ENCODE results near the gene ANK2. TPM values are rescaled to one million over a fixed set of nuclear protein-coding genes. Genes with fewer than 3 reads are reported as not detected.

ANK2 gene
- total RNA-seq, 2 experiments from 2014 or later: 0.38 to 4.0 TPM

DNA sequence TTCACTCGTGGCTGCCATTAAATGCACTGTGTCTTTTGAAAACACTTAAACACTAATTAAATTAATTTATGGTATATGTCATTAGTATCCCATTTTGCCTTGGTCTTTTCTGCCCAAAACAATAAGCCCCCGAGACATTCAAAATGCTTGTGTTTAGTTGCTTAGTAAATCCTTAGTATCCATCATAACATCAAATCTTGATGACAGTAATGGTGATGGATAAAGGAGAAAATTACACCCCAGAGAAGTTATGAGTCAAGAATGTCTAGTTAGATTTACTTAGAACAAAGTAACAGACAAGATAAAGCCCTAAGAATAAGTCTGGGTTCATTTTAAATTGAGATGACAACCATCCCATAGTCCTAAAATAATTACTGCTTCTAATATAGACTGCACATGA is 21.3 kb downstream of the ANK2 start:
- Histone ChIP-seq H3K79me2 (ENCODE audit: insufficient read depth, low read depth, low read length) (no peaks in the 10 kb centered on the region), H3K4me3 (ENCODE audit: low read depth, low read length, poor library complexity, severe bottlenecking) (no peak overlapping the region), H3K9me2 (ENCODE audit: insufficient read depth, low read length) (no peaks in the 10 kb centered on the region), H2AFZ (ENCODE audit: low read length) (no peak overlapping the region), H3K4me2 (ENCODE audit: low read length) (no peak overlapping the region), H3K36me3 (ENCODE audit: insufficient read depth, low read length) (no peaks in the 10 kb centered on the region), H4K20me1 (ENCODE audit: insufficient read depth, low read length) (no peaks in the 10 kb centered on the region), H3K27ac (ENCODE audit: low read depth, low read length, poor library complexity, severe bottlenecking) (no peak overlapping the region), H3K9me3 (ENCODE audit: low read length) (no peaks in the 10 kb centered on the region), H3K4me1 (ENCODE audit: insufficient read depth, low read length, poor library complexity, severe bottlenecking) (no peaks in the 10 kb centered on the region)
- intact Hi-C loops (cut with micrococcal nuclease; ENCODE audit: unreplicated experiment): no loop called here
- TF ChIP-seq CTCF (conservative IDR thresholded peaks at IDR 0.05; ENCODE audit: low read length) (no peak), EZH2phosphoT487 (IDR thresholded peaks at IDR 0.05; ENCODE audit: borderline replicate concordance, low read depth, low read length) (no peak)
- ChIA-PET POLR2A (no interaction called here), CTCF (ENCODE audit: unreplicated experiment) (no interaction called here)
- BruUV-seq (replicated peaks): no TSS peak
- no peak for DNase-seq (ENCODE audit: low spot score)

DNA sequence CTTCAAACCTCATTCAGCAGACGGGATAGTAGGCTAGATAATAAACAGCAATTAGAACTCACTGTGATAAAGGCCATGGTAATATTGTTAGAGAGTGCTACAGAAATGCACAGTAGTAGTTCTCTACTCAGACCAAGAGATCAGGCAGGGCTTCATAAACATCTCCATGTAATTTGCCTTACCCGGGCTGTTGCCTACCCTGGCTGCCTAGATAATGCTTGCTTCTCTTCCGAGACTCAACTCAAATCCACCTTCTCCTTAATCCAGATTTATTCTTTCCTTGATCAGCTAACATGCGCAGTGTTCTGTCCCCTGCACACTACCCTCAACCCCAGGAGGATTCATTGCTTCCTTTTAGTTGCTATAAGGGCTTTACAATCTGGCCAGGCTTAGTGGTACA is 21.8 kb downstream of the ANK2 start:
- H3K4me3 ChIP-seq (ENCODE audit: low read depth, low read length, poor library complexity, severe bottlenecking): no peak overlapping the region
- no peak overlapping the region for H3K27ac ChIP-seq (ENCODE audit: low read depth, low read length, poor library complexity, severe bottlenecking)
- H3K4me1 ChIP-seq (ENCODE audit: insufficient read depth, low read length, poor library complexity, severe bottlenecking): no peaks in the 10 kb centered on the region
- no peaks in the 10 kb centered on the region for H4K20me1 ChIP-seq (ENCODE audit: insufficient read depth, low read length)
- no peaks in the 10 kb centered on the region for H3K9me2 ChIP-seq (ENCODE audit: insufficient read depth, low read length)
- no peaks in the 10 kb centered on the region for H3K79me2 ChIP-seq (ENCODE audit: insufficient read depth, low read depth, low read length)
- no peak overlapping the region for H2AFZ ChIP-seq (ENCODE audit: low read length)
- no TSS peak for BruUV-seq (replicated peaks)
- DNase-seq (ENCODE audit: low spot score): no peak
- no peak overlapping the region for H3K4me2 ChIP-seq (ENCODE audit: low read length)
- CTCF ChIA-PET (ENCODE audit: unreplicated experiment): no interaction called here
- H3K36me3 ChIP-seq (ENCODE audit: insufficient read depth, low read length): no peaks in the 10 kb centered on the region
- no peaks in the 10 kb centered on the region for H3K9me3 ChIP-seq (ENCODE audit: low read length)
- TF ChIP-seq CTCF (conservative IDR thresholded peaks at IDR 0.05; ENCODE audit: low read length) (no peak), EZH2phosphoT487 (IDR thresholded peaks at IDR 0.05; ENCODE audit: borderline replicate concordance, low read depth, low read length) (no peak)
- intact Hi-C loops (cut with micrococcal nuclease; ENCODE audit: unreplicated experiment): no loop called here
- POLR2A ChIA-PET: no interaction called here

- intact Hi-C loops (cut with micrococcal nuclease; ENCODE audit: unreplicated experiment): no loop called here
- Histone ChIP-seq H3K4me3 (ENCODE audit: low read depth, low read length, poor library complexity, severe bottlenecking) (no peak overlapping the region), H3K4me1 (ENCODE audit: insufficient read depth, low read length, poor library complexity, severe bottlenecking) (no peaks in the 10 kb centered on the region), H3K4me2 (ENCODE audit: low read length) (no peak overlapping the region), H3K79me2 (ENCODE audit: insufficient read depth, low read depth, low read length) (no peaks in the 10 kb centered on the region), H3K27ac (ENCODE audit: low read depth, low read length, poor library complexity, severe bottlenecking) (no peak overlapping the region), H3K9me3 (ENCODE audit: low read length) (no peaks in the 10 kb centered on the region), H3K9me2 (ENCODE audit: insufficient read depth, low read length) (no peaks in the 10 kb centered on the region), H2AFZ (ENCODE audit: low read length) (no peak overlapping the region), H4K20me1 (ENCODE audit: insufficient read depth, low read length) (no peaks in the 10 kb centered on the region), H3K36me3 (ENCODE audit: insufficient read depth, low read length) (no peaks in the 10 kb centered on the region)
- no peak for TF ChIP-seq CTCF (conservative IDR thresholded peaks at IDR 0.05; ENCODE audit: low read length)
- TF ChIP-seq EZH2phosphoT487 (IDR thresholded peaks at IDR 0.05; ENCODE audit: borderline replicate concordance, low read depth, low read length): no peak
- POLR2A ChIA-PET: no interaction called here
- CTCF ChIA-PET (ENCODE audit: unreplicated experiment): no interaction called here
- no peak for DNase-seq (ENCODE audit: low spot score)
- BruUV-seq (replicated peaks): no TSS peak
Measured at GRCh38 chr4:113071805-113072204, 22.4 kb downstream of the ANK2 start.
